ENCODE measurements around the gene TKTL1. TPM values are rescaled to one million over a fixed set of nuclear protein-coding genes. Genes with fewer than 3 reads are reported as not detected.

TKTL1 gene
- total and polyA plus RNA-seq, 2 of the 4 experiments (the other 2 are of a cell fraction) = not detected

DNA sequence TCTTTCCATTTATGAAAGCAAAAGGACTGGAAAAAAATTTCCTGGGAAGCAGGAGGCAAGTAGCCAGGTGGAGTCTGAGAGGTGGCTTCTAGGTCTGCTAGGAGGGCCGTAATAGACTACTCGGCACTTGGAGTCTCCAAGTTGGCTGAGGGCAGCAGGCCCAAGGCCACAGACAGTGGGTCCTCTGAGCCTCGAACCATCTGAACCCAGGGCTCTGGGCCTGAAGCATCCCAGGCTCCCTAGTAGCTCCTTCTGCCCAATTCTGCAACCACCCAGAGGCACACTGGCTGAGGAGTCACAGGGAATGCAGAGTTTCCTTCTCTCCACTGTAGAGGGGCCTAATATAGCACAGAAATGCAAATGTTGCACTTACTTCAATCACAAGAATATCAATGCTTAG, 19.8 kb downstream of the TKTL1 start:
- H3K79me1 ChIP-seq (ENCODE audit: low read depth in 1 of 2, low read length in 2 of 2) = no peaks in the 10 kb centered on the region
- no peaks in the 10 kb centered on the region for H3K36me3 ChIP-seq (ENCODE audit: control insufficient read depth, insufficient read depth, low read length)
- no peak overlapping the region for H3K9ac ChIP-seq (ENCODE audit: low read depth, low read length)
- no peaks in the 10 kb centered on the region for H3K4me1 ChIP-seq (ENCODE audit: control insufficient read depth, insufficient read depth, low read length)
- no peak overlapping the region for H2AFZ ChIP-seq (replicated peaks; ENCODE audit: low read length, poor library complexity)
- no peak overlapping the region for H2AK9ac ChIP-seq (replicated peaks; ENCODE audit: low read depth, low read length, poor library complexity)
- H3K4me3 ChIP-seq (ENCODE audit: insufficient read depth, low read depth, low read length) = no peak overlapping the region
- H3K9me1 ChIP-seq (ENCODE audit: insufficient read depth, low read length) = no peaks in the 10 kb centered on the region
- H3K9me3 ChIP-seq (ENCODE audit: control insufficient read depth, insufficient read depth, low read length) = no peaks in the 10 kb centered on the region
- no peak overlapping the region for H3K4me2 ChIP-seq (ENCODE audit: low read depth, low read length)
- H4K8ac ChIP-seq (ENCODE audit: low read depth in 2 of 2, low read length in 2 of 2) = no peak overlapping the region
- H2BK5ac ChIP-seq (ENCODE audit: low read depth, low read length, poor library complexity, severe bottlenecking) = no peak overlapping the region
- BruUV-seq (replicated peaks) = no TSS peak
- dilution Hi-C loops (cut with HindIII; ENCODE audit: low sequenced_read_pairs, unreplicated experiment) = no loop called here
- in situ Hi-C loops (cut with MboI; ENCODE audit: low sequenced_read_pairs) = no loop called here
- H2AK5ac ChIP-seq (ENCODE audit: low read depth, low read length) = no peak overlapping the region
- no peak overlapping the region for H3K56ac ChIP-seq (ENCODE audit: extremely low read depth, insufficient read depth, low read length)
- no peak for TF ChIP-seq SMC3 (IDR thresholded peaks at IDR 0.05; ENCODE audit: low read depth, low read length)
- no peak for TF ChIP-seq NFE2L2 (IDR thresholded peaks at IDR 0.05; ENCODE audit: low read depth, low read length)
- no peak for TF ChIP-seq CHD1 (IDR thresholded peaks at IDR 0.05; ENCODE audit: low read depth, low read length)
- TF ChIP-seq MAFK (IDR thresholded peaks at IDR 0.05; ENCODE audit: low read depth, low read length) = no peak
- TF ChIP-seq RAD21 (IDR thresholded peaks at IDR 0.05; ENCODE audit: low read length) = no peak
- TF ChIP-seq, protein P1, sequence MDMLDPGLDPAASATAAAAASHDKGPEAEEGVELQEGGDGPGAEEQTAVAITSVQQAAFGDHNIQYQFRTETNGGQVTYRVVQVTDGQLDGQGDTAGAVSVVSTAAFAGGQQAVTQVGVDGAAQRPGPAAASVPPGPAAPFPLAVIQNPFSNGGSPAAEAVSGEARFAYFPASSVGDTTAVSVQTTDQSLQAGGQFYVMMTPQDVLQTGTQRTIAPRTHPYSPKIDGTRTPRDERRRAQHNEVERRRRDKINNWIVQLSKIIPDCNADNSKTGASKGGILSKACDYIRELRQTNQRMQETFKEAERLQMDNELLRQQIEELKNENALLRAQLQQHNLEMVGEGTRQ (IDR thresholded peaks at IDR 0.05; ENCODE audit: low read depth, low read length) = no peak
- no peak for TF ChIP-seq FOS (IDR thresholded peaks at IDR 0.05; ENCODE audit: low read depth, low read length)
- TF ChIP-seq, protein P2, sequence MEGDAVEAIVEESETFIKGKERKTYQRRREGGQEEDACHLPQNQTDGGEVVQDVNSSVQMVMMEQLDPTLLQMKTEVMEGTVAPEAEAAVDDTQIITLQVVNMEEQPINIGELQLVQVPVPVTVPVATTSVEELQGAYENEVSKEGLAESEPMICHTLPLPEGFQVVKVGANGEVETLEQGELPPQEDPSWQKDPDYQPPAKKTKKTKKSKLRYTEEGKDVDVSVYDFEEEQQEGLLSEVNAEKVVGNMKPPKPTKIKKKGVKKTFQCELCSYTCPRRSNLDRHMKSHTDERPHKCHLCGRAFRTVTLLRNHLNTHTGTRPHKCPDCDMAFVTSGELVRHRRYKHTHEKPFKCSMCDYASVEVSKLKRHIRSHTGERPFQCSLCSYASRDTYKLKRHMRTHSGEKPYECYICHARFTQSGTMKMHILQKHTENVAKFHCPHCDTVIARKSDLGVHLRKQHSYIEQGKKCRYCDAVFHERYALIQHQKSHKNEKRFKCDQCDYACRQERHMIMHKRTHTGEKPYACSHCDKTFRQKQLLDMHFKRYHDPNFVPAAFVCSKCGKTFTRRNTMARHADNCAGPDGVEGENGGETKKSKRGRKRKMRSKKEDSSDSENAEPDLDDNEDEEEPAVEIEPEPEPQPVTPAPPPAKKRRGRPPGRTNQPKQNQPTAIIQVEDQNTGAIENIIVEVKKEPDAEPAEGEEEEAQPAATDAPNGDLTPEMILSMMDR (conservative IDR thresholded peaks at IDR 0.05; ENCODE audit: low read depth, low read length) = no peak
- no peak for TF ChIP-seq MXI1 (IDR thresholded peaks at IDR 0.05; ENCODE audit: borderline replicate concordance, low read depth, low read length)
- no peak for TF ChIP-seq POLR2A (IDR thresholded peaks at IDR 0.05; ENCODE audit: low read depth, low read length)
- no peak for TF ChIP-seq RCOR1 (IDR thresholded peaks at IDR 0.05; ENCODE audit: insufficient replicate concordance, low read length)
- TF ChIP-seq BHLHE40 (IDR thresholded peaks at IDR 0.05; ENCODE audit: low read depth, low read length) = no peak
- no peak for TF ChIP-seq MAZ (IDR thresholded peaks at IDR 0.05; ENCODE audit: borderline replicate concordance, low read depth, low read length)
- TF ChIP-seq, protein P3, sequence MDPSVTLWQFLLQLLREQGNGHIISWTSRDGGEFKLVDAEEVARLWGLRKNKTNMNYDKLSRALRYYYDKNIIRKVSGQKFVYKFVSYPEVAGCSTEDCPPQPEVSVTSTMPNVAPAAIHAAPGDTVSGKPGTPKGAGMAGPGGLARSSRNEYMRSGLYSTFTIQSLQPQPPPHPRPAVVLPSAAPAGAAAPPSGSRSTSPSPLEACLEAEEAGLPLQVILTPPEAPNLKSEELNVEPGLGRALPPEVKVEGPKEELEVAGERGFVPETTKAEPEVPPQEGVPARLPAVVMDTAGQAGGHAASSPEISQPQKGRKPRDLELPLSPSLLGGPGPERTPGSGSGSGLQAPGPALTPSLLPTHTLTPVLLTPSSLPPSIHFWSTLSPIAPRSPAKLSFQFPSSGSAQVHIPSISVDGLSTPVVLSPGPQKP (IDR thresholded peaks at IDR 0.05; ENCODE audit: borderline replicate concordance, low read depth, low read length) = no peak
- intact Hi-C loops (cut with micrococcal nuclease) = no loop called here
- H3K18ac ChIP-seq (ENCODE audit: low read depth, low read length) = no peak overlapping the region
- CTCF ChIA-PET = no interaction called here
- POLR2A ChIA-PET (ENCODE audit: unreplicated experiment) = no interaction called here
- WGBS, 2 experiments (ENCODE audit: extremely low coverage in 2 of 2, insufficient read length in 1 of 2) = no CpG with 5 or more reads among the region's 3 CpGs
- H3K27me3 ChIP-seq (ENCODE audit: control insufficient read depth, insufficient read depth, low read length) = peaks cover 16% of the 10 kb centered on the region; the same call in 1 of the 2 replicates
- H2BK20ac ChIP-seq (ENCODE audit: low read depth, low read length) = no peak overlapping the region
- no peak overlapping the region for H3K14ac ChIP-seq (replicated peaks; ENCODE audit: low read depth, low read length)
- no peak overlapping the region for H3K27ac ChIP-seq (ENCODE audit: insufficient read depth, low read length)
- H3K4ac ChIP-seq (ENCODE audit: low read depth, low read length) = no peak overlapping the region
- DNase-seq (no peak), ATAC-seq (ENCODE audit: low read depth) (no peak)
- H2BK120ac ChIP-seq (ENCODE audit: low read depth, low read length) = no peak overlapping the region
- H2BK15ac ChIP-seq (ENCODE audit: low read depth, low read length) = no peak overlapping the region
- no peaks in the 10 kb centered on the region for H4K20me1 ChIP-seq (ENCODE audit: insufficient read depth, low read length)
- no peak overlapping the region for H4K5ac ChIP-seq (ENCODE audit: low read depth, low read length)
- H4K91ac ChIP-seq (ENCODE audit: insufficient read depth, low read depth, low read length) = no peak overlapping the region
- no peak overlapping the region for H3K23ac ChIP-seq (ENCODE audit: low read depth, low read length)
